Nucleus accumbens (tissue), 56 donors: Measurements from ENCODE around the gene RELN.
"Not testable (repeated sequence)": the region's sequence is repeated elsewhere in the genome, so short reads cannot be mapped to it uniquely, and the experiment has no call there.

Source experiments
- DNase-seq, 56 donors: peaks; one replicate each; lab custom pipeline; 2025; lab: John Stamatoyannopoulos, UW

RELN gene

GRCh38 chr7:103905997-103906396 is 83.5 kb downstream of the RELN start:
- no peak for DNase-seq

DNA sequence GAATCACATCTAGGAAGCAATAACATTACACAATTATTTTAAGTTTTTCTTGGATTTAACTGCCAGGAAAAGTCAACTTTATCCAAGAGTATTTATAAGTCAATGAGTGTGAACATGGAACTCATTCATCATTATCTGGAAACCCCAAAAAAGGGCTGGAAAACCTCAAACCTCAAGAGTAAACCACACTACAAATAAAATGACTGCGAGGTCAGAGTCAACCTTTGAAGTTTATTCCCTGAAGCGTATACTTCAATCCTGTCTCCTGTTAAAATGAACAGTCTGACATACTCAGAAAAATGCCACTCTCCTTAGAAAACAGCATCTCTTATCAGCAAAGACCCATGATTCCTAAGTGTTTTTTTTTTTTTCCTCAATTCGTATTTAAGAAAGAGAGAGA is 86.5 kb downstream of the RELN start:
- DNase-seq, result no peak

- not testable (repeated sequence) for DNase-seq
Measured at GRCh38 chr7:103896826-103897225, 92.6 kb downstream of the RELN start.

GRCh38 chr7:103894656-103895596 is 94.5 kb downstream of the RELN start:
- DNase-seq, result no peak

DNA sequence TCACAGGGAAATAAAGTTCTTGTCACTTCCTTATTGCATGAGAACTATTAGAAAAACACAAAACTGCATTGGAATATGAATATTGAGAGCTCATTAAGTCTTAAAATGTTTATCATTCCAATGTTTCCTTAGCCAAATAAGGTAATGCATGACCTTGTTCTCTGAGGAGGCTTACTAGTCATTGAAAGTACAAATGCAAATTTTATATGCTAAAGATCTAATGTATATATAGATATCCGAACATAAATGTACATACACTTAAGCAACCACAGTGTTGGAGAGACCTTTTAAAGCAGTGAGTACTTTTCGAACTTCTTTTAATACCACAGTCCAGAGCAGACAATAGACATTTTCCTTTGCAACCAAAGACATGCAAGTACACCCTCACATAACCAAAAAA is 96.1 kb downstream of the RELN start:
- no peak for DNase-seq

GRCh38 chr7:103889451-103889850 is 100.0 kb downstream of the RELN start:
- no peak for DNase-seq

- no peak for DNase-seq
Measured at GRCh38 chr7:103888603-103889153, 100.8 kb downstream of the RELN start.

DNA sequence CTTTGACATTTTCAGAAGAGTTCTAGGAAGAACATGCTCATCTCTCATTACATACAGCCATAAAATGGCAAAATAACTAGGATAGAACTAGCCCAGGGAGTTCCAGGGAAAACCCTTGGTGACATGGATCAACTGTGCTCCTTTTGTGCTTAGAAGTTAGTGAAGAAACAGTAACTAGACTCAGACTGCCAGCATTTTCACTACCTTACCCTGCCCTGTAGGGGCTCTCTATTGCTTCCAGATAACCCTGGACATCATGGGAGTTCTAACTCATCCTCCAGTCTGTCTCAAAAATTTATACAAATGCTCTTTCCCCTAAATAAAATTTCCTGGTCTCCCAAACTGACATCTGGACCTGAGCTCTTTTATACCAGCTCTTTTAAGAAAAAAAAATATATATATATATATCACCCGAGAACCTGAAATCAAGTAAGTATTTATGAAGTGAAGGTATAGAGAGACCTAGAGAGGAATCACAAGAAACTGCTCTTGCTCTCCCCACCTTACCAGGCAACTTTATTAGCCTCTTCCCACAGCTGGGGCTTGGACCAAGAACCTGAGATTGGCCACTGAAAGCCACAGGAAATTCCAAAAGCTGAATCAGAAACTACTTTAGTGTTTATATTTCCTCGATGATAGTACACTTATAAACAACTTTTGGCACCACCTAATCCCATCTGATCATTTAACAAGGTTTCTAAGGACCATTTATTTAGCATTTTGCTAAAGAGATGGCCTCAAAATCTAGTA is 101.4 kb downstream of the RELN start:
- no peak for DNase-seq

- DNase-seq, result no peak
Measured at GRCh38 chr7:103887050-103887449, 102.4 kb downstream of the RELN start.

GRCh38 chr7:103879928-103880600 is 109.4 kb downstream of the RELN start:
- no peak for DNase-seq

- no peak for DNase-seq
Measured at GRCh38 chr7:103879411-103879810, 110.0 kb downstream of the RELN start.

DNA sequence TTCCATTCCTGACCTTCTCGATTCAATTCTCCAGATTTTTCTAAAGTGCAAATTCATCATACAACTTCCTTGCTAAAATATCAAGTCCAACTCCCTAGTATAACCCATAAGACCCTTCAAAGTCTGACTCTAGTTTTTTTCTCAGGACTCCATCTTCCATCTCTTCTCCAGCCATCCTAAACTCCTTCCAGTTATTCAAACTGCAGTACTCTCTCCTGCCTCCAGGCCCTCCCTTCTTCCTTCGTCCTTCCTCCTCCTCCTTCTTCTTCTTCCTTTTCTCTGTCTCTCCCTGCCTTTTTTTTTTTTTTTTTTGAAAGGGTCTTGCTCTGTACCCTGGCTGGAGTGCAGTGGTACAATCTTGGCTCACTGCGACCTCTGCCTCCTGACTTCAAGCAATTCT is 111.9 kb downstream of the RELN start:
- no peak for DNase-seq

- no peak for DNase-seq
Measured at GRCh38 chr7:103875718-103876117, 113.7 kb downstream of the RELN start.

GRCh38 chr7:103871473-103871872 is 118.0 kb downstream of the RELN start:
- no peak for DNase-seq

DNA sequence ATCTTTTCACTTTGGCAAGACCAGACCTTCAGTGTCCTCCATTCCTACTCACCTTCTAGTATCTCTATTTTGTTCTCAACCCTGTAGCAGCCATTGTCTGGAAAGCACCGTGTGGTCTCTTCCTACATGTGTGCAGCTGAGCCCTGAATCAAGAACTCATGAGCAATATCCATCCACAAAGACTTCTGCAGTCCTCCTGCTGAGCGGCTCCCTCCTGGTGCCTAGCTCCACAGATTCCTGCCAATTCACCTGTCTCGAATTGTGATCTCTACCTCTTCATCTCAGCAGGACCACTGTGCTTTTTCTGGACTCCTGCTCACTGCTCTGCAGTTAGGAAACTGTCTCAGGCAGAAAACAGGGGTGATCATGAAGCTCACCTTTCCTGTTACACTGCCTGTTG is 118.8 kb downstream of the RELN start:
- DNase-seq, result no peak

GRCh38 chr7:103867874-103868273 is 121.6 kb downstream of the RELN start:
- no peak for DNase-seq

- DNase-seq, result no peak
Measured at GRCh38 chr7:103866919-103867318, 122.5 kb downstream of the RELN start.

DNA sequence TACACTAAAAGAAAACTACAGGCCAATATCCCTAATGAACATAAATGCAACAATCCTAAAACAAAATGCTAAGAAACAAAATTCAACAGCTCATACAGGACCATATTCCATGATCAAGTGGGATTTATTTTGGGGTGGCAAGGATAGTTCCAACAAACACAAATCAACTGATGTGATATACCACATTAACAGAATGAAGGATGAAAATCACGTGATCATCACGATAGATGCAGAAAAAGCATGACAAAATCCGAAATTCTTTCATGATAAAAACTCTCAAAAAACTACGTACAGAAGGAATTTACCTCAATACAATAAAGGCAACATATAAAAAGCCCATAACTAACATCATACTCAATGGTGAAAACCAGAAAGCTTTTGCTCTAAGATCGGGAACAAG is 124.0 kb downstream of the RELN start:
- DNase-seq, result no peak

GRCh38 chr7:103862302-103863035 is 127.0 kb downstream of the RELN start:
- no peak for DNase-seq

GRCh38 chr7:103859709-103860108 is 129.7 kb downstream of the RELN start:
- no peak for DNase-seq
